SK-N-DZ (cell line): ENCODE measurements around the gene KIAA1755.
A peak's percentile ranks its signal among the peaks of the same experiment; 100 is the strongest.

ENCODE experiments used
- DNase-seq: peaks from one replicate; pipeline ENCODE4 v3.0.0-alpha.2; 2015; ENCODE audit warnings: low spot score

The KIAA1755 gene

GRCh38 chr20:38241201-38241600, 19.3 kb downstream of the KIAA1755 start:
- DNase-seq, result no peak

- DNase-seq, result no peak
Measured at GRCh38 chr20:38239441-38239840, 21.1 kb downstream of the KIAA1755 start.

- DNase-seq, result no peak
Measured at GRCh38 chr20:38238829-38239228, 21.7 kb downstream of the KIAA1755 start.

GRCh38 chr20:38237381-38237780, 23.2 kb downstream of the KIAA1755 start:
- no peak for DNase-seq

GRCh38 chr20:38231531-38232121, 28.9 kb downstream of the KIAA1755 start:
- no peak for DNase-seq

- DNase-seq, result no peak
Measured at GRCh38 chr20:38230957-38231526, 29.5 kb downstream of the KIAA1755 start.

GRCh38 chr20:38230253-38230551, 30.3 kb downstream of the KIAA1755 start:
- no peak for DNase-seq

- DNase-seq, result no peak
Measured at GRCh38 chr20:38229376-38230252, 30.9 kb downstream of the KIAA1755 start.

- DNase-seq, result no peak
Measured at GRCh38 chr20:38228436-38228835, 32.1 kb downstream of the KIAA1755 start.

- DNase-seq, result no peak
Measured at GRCh38 chr20:38227420-38228360, 32.8 kb downstream of the KIAA1755 start.

GRCh38 chr20:38226553-38226952, 34.0 kb downstream of the KIAA1755 start:
- DNase-seq, result no peak

GRCh38 chr20:38225900-38226263, 34.7 kb downstream of the KIAA1755 start:
- DNase-seq, result no peak

- DNase-seq, result no peak
Measured at GRCh38 chr20:38225240-38225899, 35.2 kb downstream of the KIAA1755 start.

GRCh38 chr20:38224531-38224930, 36.0 kb downstream of the KIAA1755 start:
- DNase-seq, result no peak

- DNase-seq, result no peak
Measured at GRCh38 chr20:38223743-38224100, 36.8 kb downstream of the KIAA1755 start.

GRCh38 chr20:38222923-38223742, 37.4 kb downstream of the KIAA1755 start:
- no peak for DNase-seq

- DNase-seq, result peak; percentile 79
Measured at GRCh38 chr20:38222231-38222922, 38.2 kb downstream of the KIAA1755 start.

GRCh38 chr20:38221119-38221589, 39.4 kb downstream of the KIAA1755 start:
- peak; percentile 81 for DNase-seq

- no peak for DNase-seq
Measured at GRCh38 chr20:38220587-38221118, 39.9 kb downstream of the KIAA1755 start.
